Hippocampal formation (tissue), 2 donors: ENCODE data around the gene NBPF12.
"Not testable (repeated sequence)": the region's sequence is repeated elsewhere in the genome, so short reads cannot be mapped to it uniquely, and the experiment has no call there.

Experiments
- DNase-seq, 2 donors: peaks; one replicate each; lab custom pipeline; 2025; lab: John Stamatoyannopoulos, UW

The NBPF12 gene

DNA sequence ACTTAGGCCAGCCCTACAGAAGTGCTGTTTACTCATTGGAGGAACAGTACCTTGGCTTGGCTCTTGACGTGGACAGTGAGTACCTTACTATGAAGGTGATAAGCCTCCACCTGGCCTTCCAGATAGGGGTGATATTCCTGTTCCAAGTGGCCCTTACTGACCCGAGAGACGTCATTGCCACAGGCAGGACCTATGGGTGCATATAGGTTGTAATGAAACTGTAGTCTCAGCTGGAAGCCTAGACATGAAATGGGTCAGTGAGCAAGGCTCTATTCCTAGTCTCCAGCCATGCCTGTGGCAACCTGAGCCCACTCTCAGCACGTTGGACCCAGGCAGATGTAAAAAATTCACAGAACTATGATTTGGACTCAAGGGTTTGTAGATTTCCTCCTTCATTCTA, 48.3 kb downstream of the NBPF12 start:
- DNase-seq, result not testable (repeated sequence)

DNA sequence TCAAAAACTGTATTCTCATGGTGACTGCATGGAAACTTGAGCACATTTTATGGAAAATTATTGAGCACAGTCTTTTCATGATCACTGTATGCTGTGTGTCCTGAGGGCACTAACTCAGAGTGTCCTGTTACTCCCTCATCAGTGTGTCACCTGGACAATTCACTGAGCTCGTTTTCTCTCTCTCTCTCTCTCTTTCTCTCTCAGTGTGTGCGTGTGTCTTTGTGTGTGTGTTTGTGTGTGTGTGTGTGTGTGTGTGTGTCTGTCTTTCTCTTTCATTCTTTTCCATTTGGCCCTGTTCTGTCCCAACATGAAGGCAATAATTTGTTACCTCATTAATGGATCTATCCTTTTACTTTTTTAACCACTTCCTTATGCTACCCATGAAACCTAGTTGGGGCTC, 49.4 kb downstream of the NBPF12 start:
- DNase-seq, result not testable (repeated sequence)

DNA sequence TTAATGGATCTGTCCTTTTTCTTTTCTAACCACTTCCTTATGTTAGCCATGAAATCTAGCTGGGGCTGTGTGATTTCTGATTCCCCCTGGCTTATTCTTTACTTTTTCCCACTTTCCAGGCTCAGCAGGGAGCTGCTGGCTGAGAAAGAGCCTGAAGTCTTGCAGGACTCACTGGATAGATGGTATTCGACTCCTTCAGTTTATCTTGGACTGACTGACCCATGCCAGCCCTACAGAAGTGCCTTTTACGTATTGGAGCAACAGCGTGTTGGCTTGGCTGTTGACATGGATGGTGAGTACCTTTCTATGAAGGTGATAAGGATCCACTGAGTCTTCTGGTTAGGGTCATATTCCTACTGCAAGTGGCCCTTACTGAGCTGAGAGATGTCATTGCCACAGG, 51.3 kb downstream of the NBPF12 start:
- DNase-seq, result not testable (repeated sequence)

DNA sequence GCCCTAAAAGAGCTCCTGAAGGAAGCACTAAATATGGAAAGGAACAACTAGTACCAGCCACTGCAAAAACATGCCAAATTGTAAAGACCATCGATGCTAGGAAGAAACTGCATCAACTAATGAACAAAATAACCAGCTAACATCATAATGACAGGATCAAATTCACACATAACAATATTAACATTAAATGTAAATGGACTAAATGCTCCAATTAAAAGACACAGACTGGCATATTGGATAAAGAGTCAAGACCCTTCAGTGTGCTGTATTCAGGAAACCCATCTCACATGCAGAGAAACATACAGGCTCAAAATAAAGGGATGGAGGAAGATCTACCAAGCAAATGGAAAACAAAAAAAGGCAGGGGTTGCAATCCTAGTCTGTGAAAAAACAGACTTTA, 70.4 kb downstream of the NBPF12 start:
- not testable (repeated sequence) for DNase-seq

DNA sequence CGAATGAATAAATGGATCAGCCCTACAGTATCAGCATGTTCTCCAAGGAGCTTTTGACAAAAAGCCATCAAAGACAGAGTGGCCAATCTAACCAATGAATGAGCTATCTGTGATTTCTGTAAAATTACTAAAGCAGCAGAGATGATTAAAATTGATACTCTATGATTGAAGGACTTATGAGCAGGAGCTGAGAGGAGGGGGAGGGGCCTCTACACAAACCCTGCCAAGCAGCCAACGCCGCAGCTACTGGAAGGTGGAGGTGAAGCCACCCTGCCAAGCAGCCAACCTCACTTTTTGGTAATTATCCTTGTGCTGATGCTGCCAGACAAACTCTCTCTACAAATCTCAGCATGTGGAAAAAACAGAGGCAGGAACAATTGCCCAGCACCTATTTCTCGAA, 88.9 kb downstream of the NBPF12 start:
- DNase-seq, result not testable (repeated sequence)

- not testable (repeated sequence) for DNase-seq
Measured at GRCh38 chr1:147030066-147030653, 92.0 kb downstream of the NBPF12 start.

GRCh38 chr1:147039916-147040315, 101.8 kb downstream of the NBPF12 start:
- DNase-seq, result no peak

GRCh38 chr1:147042891-147043290, 104.8 kb downstream of the NBPF12 start:
- not testable (repeated sequence) for DNase-seq

DNA sequence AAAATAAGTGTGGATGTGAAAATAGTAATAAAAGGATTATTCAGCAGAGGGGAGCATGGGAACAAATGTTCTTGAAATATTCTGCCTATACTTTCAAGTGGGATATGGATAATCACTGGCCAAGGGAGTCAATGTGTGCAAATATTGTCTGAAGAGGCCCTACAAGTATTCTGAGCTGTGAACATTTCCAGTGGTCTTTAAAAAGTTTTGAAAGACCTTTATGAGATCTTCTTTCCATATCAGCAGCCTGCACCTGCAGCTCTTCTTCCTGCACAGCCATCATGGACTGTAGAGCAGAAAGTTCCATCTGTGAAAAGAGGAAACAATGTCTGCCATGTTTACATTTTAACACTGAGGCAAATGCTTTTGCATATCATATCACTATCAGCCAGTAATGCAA, 106.4 kb downstream of the NBPF12 start:
- DNase-seq, result not testable (repeated sequence)
